Gastrocnemius medialis (tissue), 4 donors: ENCODE measurements around the gene PARP12. TPM values are rescaled to one million over a fixed set of nuclear protein-coding genes. Genes with fewer than 3 reads are reported as not detected.

Experiments
- ATAC-seq, 2 donors: fragments of 150-250 bp; one replicate each; pipeline ENCODE4 v1.9.1; 2016
- DNase-seq, 2 donors: peaks; one replicate each; pipeline ENCODE4 v3.0.0-alpha.2; 2019
- H3K27ac ChIP-seq, 4 donors: fragments of 200-600 bp; sonication (generic); 1 replicate in 1 of 4; 2 replicates in 3 of 4; pipeline ENCODE4 v1.5.1; 2016 to 2018; ENCODE audit warnings: mild to moderate bottlenecking in 2 of 4, moderate library complexity in 1 of 4
- H3K27me3 ChIP-seq, 3 donors: fragments of 200-600 bp; sonication (generic) in 2 of 3; 1 replicate in 1 of 3; 2 replicates in 2 of 3; pipeline versions ENCODE4 v1.5.1 to v1.6.0; 2016 to 2019; ENCODE audit warnings: mild to moderate bottlenecking in 1 of 3, moderate library complexity in 1 of 3
- H3K36me3 ChIP-seq, 2 donors: fragments of 200-600 bp; sonication (generic) in 1 of 2; one replicate each; pipeline ENCODE4 v1.5.1; 2017 to 2018
- H3K4me1 ChIP-seq, 2 donors: fragments of 200-600 bp; sonication (generic) in 1 of 2; one replicate each; pipeline ENCODE4 v1.5.1; 2016 to 2017; ENCODE audit warnings: mild to moderate bottlenecking in 2 of 2
- H3K4me3 ChIP-seq, 4 donors: fragments of 200-600 bp; sonication (generic) in 3 of 4; 1 replicate in 1 of 4; 2 replicates in 3 of 4; pipeline ENCODE4 v1.5.1; 2016 to 2019; ENCODE audit warnings: mild to moderate bottlenecking in 2 of 4
- H3K9me3 ChIP-seq, 3 donors: fragments of 200-600 bp; sonication (generic) in 2 of 3; 1 replicate in 1 of 3; 2 replicates in 2 of 3; pipeline ENCODE4 v1.5.1; 2016 to 2019
- POLR2A ChIP-seq, 2 donors: fragments of 450-650 bp; IDR thresholded peaks; one replicate each; pipeline ENCODE4 v1.6.1; 2017; ENCODE audit warnings: antibody characterized with exemption in 2 of 2, mild to moderate bottlenecking in 2 of 2, moderate library complexity in 2 of 2
- in situ Hi-C, 4 donors: fragments of 200-750 bp; cut with MboI; loops; one replicate each; pipeline versions ENCODE4 v1.15.0 to v1.8.0; 2017; ENCODE audit warnings: low sequenced_read_pairs in 4 of 4
- intact Hi-C: fragments of 100-400 bp; cut with DNase I; formaldehyde crosslinking; loops from one replicate; pipeline ENCODE4 v1.15.1; 2023; ENCODE audit warnings: low total_unique reads
- total RNA-seq, 4 donors: library from RNA; depleted of rRNA; stranded (reverse); fragments of >200 nt; gene quantifications; one replicate each; pipeline versions ENCODE4 v1.1.0 to v1.2.3, GENCODE V29; 2016
- TF ChIP-seq, protein P1 (sequence below), 5 experiments: fragments of 450-650 bp in 3 of 5; fragments of 200-600 bp in 2 of 5; sonication (generic) in 2 of 5; IDR thresholded peaks in 4 of 5; conservative IDR thresholded peaks in 1 of 5; 1 replicate in 4 of 5; 2 replicates in 1 of 5; pipeline ENCODE4 v1.5.1; 2016 to 2019; ENCODE audit warnings: antibody characterized with exemption in 5 of 5, mild to moderate bottlenecking in 3 of 5, moderate library complexity in 3 of 5

PARP12 gene
- total RNA-seq, 4 donors from 2014 or later, result 4.3 to 12.7 (median 4.9) TPM

DNA sequence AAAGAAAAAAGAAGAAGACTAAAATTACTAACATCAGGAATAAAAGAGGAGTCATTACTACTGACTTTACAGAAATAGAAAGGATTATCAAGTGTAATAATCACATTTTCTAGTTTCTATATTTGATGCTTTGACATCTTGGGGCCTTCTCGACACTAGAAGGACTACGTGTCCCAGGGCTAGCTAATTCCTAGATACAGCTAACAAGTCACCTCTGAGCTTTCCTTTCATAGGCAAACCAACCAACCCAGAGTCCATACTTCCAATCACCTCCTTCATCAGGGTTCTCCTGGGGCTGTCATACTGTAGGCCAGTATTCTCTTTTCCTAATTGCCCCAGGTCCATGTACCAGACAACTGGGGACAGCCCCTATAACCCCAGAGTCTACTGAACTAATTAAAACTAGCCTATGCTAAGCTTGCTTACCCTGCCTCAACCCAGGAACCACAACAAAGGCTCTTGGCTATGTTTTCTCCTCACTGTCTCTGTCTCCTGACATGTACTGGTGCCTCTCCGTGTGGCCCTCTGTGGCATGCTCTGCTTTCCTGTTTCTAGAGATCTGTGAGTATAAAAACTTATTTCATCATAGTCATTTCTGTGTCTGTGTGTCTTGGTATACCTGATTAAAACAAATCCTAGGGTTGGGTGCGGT is 6.7 kb upstream of the PARP12 start:
- Histone ChIP-seq H3K27me3 (no peaks in the 10 kb centered on the region), H3K27ac (no peak overlapping the region), H3K9me3 (no peaks in the 10 kb centered on the region), H3K4me3 (no peak overlapping the region), H3K4me1 (no peaks in the 10 kb centered on the region), H3K36me3 (no peaks in the 10 kb centered on the region)
- ATAC-seq (no peak), DNase-seq (no peak)
- in situ Hi-C loops, result no loop called here
- TF ChIP-seq, protein P1, sequence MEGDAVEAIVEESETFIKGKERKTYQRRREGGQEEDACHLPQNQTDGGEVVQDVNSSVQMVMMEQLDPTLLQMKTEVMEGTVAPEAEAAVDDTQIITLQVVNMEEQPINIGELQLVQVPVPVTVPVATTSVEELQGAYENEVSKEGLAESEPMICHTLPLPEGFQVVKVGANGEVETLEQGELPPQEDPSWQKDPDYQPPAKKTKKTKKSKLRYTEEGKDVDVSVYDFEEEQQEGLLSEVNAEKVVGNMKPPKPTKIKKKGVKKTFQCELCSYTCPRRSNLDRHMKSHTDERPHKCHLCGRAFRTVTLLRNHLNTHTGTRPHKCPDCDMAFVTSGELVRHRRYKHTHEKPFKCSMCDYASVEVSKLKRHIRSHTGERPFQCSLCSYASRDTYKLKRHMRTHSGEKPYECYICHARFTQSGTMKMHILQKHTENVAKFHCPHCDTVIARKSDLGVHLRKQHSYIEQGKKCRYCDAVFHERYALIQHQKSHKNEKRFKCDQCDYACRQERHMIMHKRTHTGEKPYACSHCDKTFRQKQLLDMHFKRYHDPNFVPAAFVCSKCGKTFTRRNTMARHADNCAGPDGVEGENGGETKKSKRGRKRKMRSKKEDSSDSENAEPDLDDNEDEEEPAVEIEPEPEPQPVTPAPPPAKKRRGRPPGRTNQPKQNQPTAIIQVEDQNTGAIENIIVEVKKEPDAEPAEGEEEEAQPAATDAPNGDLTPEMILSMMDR (IDR thresholded peaks at IDR 0.05 in 4 of 5, conservative IDR thresholded peaks at IDR 0.05 in 1 of 5), result no peak
- no peak for TF ChIP-seq POLR2A (IDR thresholded peaks at IDR 0.05)
- intact Hi-C loops, result loop anchor here (10.0 kb wide), 1 partner anchor 255 kb away; no protein-coding TSS in a partner anchor

DNA sequence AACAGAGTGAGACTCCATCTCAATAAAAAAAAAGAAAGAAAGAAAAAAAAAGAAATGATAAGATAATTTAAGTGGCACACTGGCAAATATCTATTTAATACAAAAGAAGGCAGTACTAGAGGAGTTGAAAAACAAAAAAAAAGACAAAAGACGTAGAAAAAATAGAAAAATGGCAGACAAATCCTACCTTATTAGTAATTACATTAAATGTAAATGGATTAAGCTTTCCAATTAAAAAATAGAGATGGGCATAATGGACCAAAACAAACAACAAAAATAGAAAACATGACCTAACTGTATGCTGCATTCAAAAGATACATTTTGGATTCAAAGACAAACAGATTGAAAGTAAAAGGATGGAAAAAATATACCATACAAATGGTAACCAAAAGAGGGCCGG is 5.3 kb upstream of the PARP12 start:
- H3K27ac ChIP-seq, result no peak overlapping the region
- no peaks in the 10 kb centered on the region for H3K9me3 ChIP-seq
- in situ Hi-C loops, result no loop called here
- intact Hi-C loops, result loop anchor here (10.0 kb wide), 1 partner anchor 257 kb away; no protein-coding TSS in a partner anchor
- H3K36me3 ChIP-seq, result no peaks in the 10 kb centered on the region
- TF ChIP-seq POLR2A (IDR thresholded peaks at IDR 0.05), result no peak
- no peak overlapping the region for H3K4me3 ChIP-seq
- DNase-seq (no peak), ATAC-seq (no peak)
- H3K27me3 ChIP-seq, result no peaks in the 10 kb centered on the region
- no peaks in the 10 kb centered on the region for H3K4me1 ChIP-seq

DNA sequence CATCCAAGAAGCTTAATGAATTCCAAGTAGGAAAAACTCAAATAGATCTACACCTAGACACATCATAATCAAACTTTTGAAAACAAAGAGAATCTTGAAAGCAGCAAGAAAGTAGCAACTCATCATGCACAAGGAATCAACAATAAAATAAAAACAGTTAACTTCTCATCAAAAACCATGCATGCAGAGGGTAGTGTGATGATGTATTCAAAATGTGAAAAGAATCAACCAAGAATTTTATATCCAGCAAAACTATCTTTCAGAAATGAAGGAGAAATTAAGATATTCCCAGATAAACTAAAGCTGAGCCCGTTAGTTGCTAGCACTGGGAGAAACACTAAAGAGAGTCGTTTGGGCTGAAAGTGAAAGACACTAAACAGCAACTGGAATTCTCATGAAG is 4.3 kb upstream of the PARP12 start:
- no peak for TF ChIP-seq POLR2A (IDR thresholded peaks at IDR 0.05)

DNA sequence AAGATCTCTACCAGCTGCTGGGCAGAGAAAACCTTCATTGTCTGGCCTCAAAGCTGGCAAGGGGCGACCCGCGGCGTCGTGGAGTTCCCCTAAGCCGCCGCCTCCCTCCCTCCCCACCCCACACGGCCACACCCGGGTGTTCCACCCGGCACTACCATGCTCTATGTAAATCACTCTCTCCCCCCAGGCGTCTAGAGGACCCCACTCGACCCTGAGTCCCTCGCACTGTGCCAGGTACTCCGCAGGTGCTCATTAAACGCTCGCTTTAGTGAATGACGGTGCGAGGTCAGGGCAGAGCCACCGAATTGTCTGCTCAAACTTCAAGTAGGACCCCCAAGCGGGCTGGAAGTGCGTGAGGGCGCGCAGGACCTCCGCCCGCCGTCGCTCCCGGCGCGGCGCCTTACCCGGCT is 628 bp downstream of the PARP12 start:
- H3K9me3 ChIP-seq, result no peaks in the 10 kb centered on the region
- intact Hi-C loops (loop anchor here (5.0 to 10.0 kb wide), 3 partner anchors 90 to 263 kb away; partner anchors contain the start of gene KDM7A), in situ Hi-C loops (no loop called here)
- DNase-seq (no peak), ATAC-seq (no peak)
- peaks cover 0 to 6% of the 10 kb centered on the region in 2 donors for H3K4me1 ChIP-seq
- TF ChIP-seq, protein P1 (IDR thresholded peaks at IDR 0.05 in 4 of 5, conservative IDR thresholded peaks at IDR 0.05 in 1 of 5), result no peak
- no peak for TF ChIP-seq POLR2A (IDR thresholded peaks at IDR 0.05)
- H3K4me3 ChIP-seq, result peak overlapping the region; percentile 62 to 84 (median 72)
- no peaks in the 10 kb centered on the region for H3K36me3 ChIP-seq
- H3K27ac ChIP-seq, result peak overlapping the region; percentile 71 to 80 (median 78)
- H3K27me3 ChIP-seq, result no peaks in the 10 kb centered on the region

More for the DNA sequence above, 4.3 kb upstream of the PARP12 start:
- ATAC-seq (no peak), DNase-seq (no peak)
- peaks cover 0 to 3% of the 10 kb centered on the region in 2 donors for H3K4me1 ChIP-seq
- H3K27ac ChIP-seq, result no peak overlapping the region
- intact Hi-C loops (loop anchor here (10.0 kb wide), 1 partner anchor 258 kb away; no protein-coding TSS in a partner anchor), in situ Hi-C loops (no loop called here)
- H3K9me3 ChIP-seq, result no peaks in the 10 kb centered on the region
- H3K4me3 ChIP-seq, result no peak overlapping the region
- no peaks in the 10 kb centered on the region for H3K36me3 ChIP-seq
- no peaks in the 10 kb centered on the region for H3K27me3 ChIP-seq

DNA sequence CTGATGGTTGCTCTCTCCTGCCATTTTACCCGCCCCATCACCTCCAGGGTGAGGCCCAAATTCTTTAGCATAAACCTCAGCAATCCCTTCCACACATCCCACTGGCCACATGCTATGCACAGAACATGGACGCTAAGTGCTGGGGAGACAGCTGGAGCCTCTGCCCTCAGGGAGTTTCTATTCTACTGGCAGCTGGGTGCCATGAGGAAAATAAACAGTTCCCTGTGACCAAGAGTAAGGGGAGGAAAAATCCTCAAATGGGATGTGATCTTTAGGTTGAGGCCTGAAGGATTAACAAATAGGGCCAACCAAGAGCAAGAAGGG is 1.2 kb downstream of the PARP12 start:
- H3K4me3 ChIP-seq, result peak overlapping the region; percentile 62 to 84 (median 72)
- DNase-seq (no peak), ATAC-seq (no peak)
- H3K4me1 ChIP-seq, result peaks cover 0 to 6% of the 10 kb centered on the region in 2 donors
- TF ChIP-seq POLR2A (IDR thresholded peaks at IDR 0.05), result no peak
- TF ChIP-seq, protein P1 (IDR thresholded peaks at IDR 0.05 in 4 of 5, conservative IDR thresholded peaks at IDR 0.05 in 1 of 5), result no peak
- H3K27ac ChIP-seq, result peak overlapping the region; percentile 71 to 80 (median 78)
- H3K9me3 ChIP-seq, result no peaks in the 10 kb centered on the region
- intact Hi-C loops, result loop anchor here (5.0 to 10.0 kb wide), 3 partner anchors 91 to 263 kb away; partner anchors contain the start of gene KDM7A
- no peaks in the 10 kb centered on the region for H3K36me3 ChIP-seq
- in situ Hi-C loops, result no loop called here
- no peaks in the 10 kb centered on the region for H3K27me3 ChIP-seq
